Stimulated activated naive B cell treated with anti-CD40 and anti-IgM and Interleukin-4, amounts not matched to agents 10 μg/mL and 1 μg/mL and 100 μg/mL, for 72 hours (primary cell): ENCODE results near the gene RAP1GAP2.
"Not testable (repeated sequence)": the region's sequence is repeated elsewhere in the genome, so short reads cannot be mapped to it uniquely, and the experiment has no call there.

Experiments
- ATAC-seq, 2 donors: fragments of 150-1000 bp; cut with Tn5 transposase; replicated peaks; 2 replicates each; pipeline ENCODE4 v1.10.0; 2021; ENCODE audit warnings: moderate library complexity in 1 of 2
- DNase-seq: peaks from one replicate; pipeline ENCODE4 v3.0.0; 2021
- H3K27ac Mint-ChIP-seq: one replicate; pipeline ENCODE4 v1.8.0; 2022; ENCODE audit warnings: mild to moderate bottlenecking, mixed read lengths
- H3K27me3 Mint-ChIP-seq, 2 donors: one replicate each; pipeline ENCODE4 v1.8.0; 2022; ENCODE audit warnings: mixed read lengths in 2 of 2
- H3K36me3 Mint-ChIP-seq, 2 donors: one replicate each; pipeline ENCODE4 v1.8.0; 2022; ENCODE audit warnings: mixed read lengths in 2 of 2, mild to moderate bottlenecking in 1 of 2
- H3K4me1 Mint-ChIP-seq, 2 donors: one replicate each; pipeline ENCODE4 v1.8.0; 2022; ENCODE audit warnings: mixed read lengths in 2 of 2, mild to moderate bottlenecking in 1 of 2
- H3K4me3 Mint-ChIP-seq, 2 donors: one replicate each; pipeline ENCODE4 v1.8.0; 2022; ENCODE audit warnings: mild to moderate bottlenecking in 2 of 2, mixed read lengths in 2 of 2, moderate library complexity in 1 of 2
- H3K9me3 Mint-ChIP-seq, 2 donors: one replicate each; pipeline ENCODE4 v1.8.0; 2022; ENCODE audit warnings: mixed read lengths in 2 of 2, mild to moderate bottlenecking in 1 of 2

RAP1GAP2 gene

GRCh38 chr17:2814481-2815341 is 18.5 kb downstream of the RAP1GAP2 start:
- DNase-seq (peak; percentile 67), ATAC-seq (peak; percentile 85 to 89)
- Mint-ChIP-seq H3K27ac (no peak overlapping the region), H3K27me3 (no peaks in the 10 kb centered on the region), H3K9me3 (no peaks in the 10 kb centered on the region), H3K4me1 (peaks cover 16 to 61% of the 10 kb centered on the region in 2 donors), H3K36me3 (no peaks in the 10 kb centered on the region), H3K4me3 (peak overlapping the region; percentile 32 to 64)

- DNase-seq (no peak), ATAC-seq (no peak)
- Mint-ChIP-seq H3K27ac (no peak overlapping the region), H3K9me3 (no peaks in the 10 kb centered on the region), H3K4me3 (no peak overlapping the region), H3K27me3 (no peaks in the 10 kb centered on the region), H3K36me3 (no peaks in the 10 kb centered on the region), H3K4me1 (peaks cover 15 to 64% of the 10 kb centered on the region in 2 donors)
Observed at GRCh38 chr17:2815781-2816185, 19.5 kb downstream of the RAP1GAP2 start.

- DNase-seq (no peak), ATAC-seq (peak in 1 of 2 donors; percentile 47)
- Mint-ChIP-seq H3K27me3 (no peaks in the 10 kb centered on the region), H3K36me3 (no peaks in the 10 kb centered on the region), H3K27ac (no peak overlapping the region), H3K9me3 (no peaks in the 10 kb centered on the region), H3K4me1 (peaks cover 10 to 58% of the 10 kb centered on the region in 2 donors), H3K4me3 (no peak overlapping the region)
Observed at GRCh38 chr17:2816688-2817087, 20.4 kb downstream of the RAP1GAP2 start.

GRCh38 chr17:2819294-2819693 is 23.1 kb downstream of the RAP1GAP2 start:
- DNase-seq, H3K27ac Mint-ChIP-seq, H3K4me3 Mint-ChIP-seq, H3K9me3 Mint-ChIP-seq, H3K36me3 Mint-ChIP-seq, ATAC-seq, H3K27me3 Mint-ChIP-seq: not testable (repeated sequence)
- H3K4me1 Mint-ChIP-seq, result peaks cover 11 to 55% of the 10 kb centered on the region in 2 donors

- Mint-ChIP-seq H3K36me3 (no peaks in the 10 kb centered on the region), H3K9me3 (no peaks in the 10 kb centered on the region), H3K4me3 (no peak overlapping the region), H3K27me3 (peaks cover 6 to 9% of the 10 kb centered on the region in 2 donors), H3K27ac (no peak overlapping the region), H3K4me1 (peaks cover 11 to 52% of the 10 kb centered on the region in 2 donors)
- DNase-seq (no peak), ATAC-seq (no peak)
Observed at GRCh38 chr17:2819921-2820501, 23.8 kb downstream of the RAP1GAP2 start.

- no peak for ATAC-seq
- no peak for DNase-seq
- Mint-ChIP-seq H3K4me3 (no peak overlapping the region), H3K27ac (no peak overlapping the region), H3K4me1 (peaks cover 21 to 51% of the 10 kb centered on the region in 2 donors), H3K9me3 (peaks cover 0 to 1% of the 10 kb centered on the region in 2 donors), H3K27me3 (peaks cover 21 to 27% of the 10 kb centered on the region in 2 donors), H3K36me3 (peaks cover 0 to 3% of the 10 kb centered on the region in 2 donors)
Observed at GRCh38 chr17:2821868-2822267, 25.6 kb downstream of the RAP1GAP2 start.

GRCh38 chr17:2822358-2822757 is 26.1 kb downstream of the RAP1GAP2 start:
- Mint-ChIP-seq H3K27ac (no peak overlapping the region), H3K9me3 (peaks cover 0 to 1% of the 10 kb centered on the region in 2 donors), H3K36me3 (peaks cover 0 to 3% of the 10 kb centered on the region in 2 donors), H3K4me3 (no peak overlapping the region), H3K4me1 (peaks cover 25 to 55% of the 10 kb centered on the region in 2 donors), H3K27me3 (peaks cover 25 to 31% of the 10 kb centered on the region in 2 donors)
- DNase-seq, result no peak
- no peak for ATAC-seq

GRCh38 chr17:2825253-2825970 is 29.2 kb downstream of the RAP1GAP2 start:
- peaks cover 0 to 3% of the 10 kb centered on the region in 2 donors for H3K36me3 Mint-ChIP-seq
- no peak for DNase-seq
- peaks cover 36 to 38% of the 10 kb centered on the region in 2 donors for H3K27me3 Mint-ChIP-seq
- H3K4me1 Mint-ChIP-seq, result peaks cover 33 to 58% of the 10 kb centered on the region in 2 donors
- ATAC-seq, result peak in 1 of 2 donors; percentile 22
- H3K9me3 Mint-ChIP-seq, result peaks cover 0 to 1% of the 10 kb centered on the region in 2 donors
- H3K4me3 Mint-ChIP-seq, result no peak overlapping the region
- H3K27ac Mint-ChIP-seq, result peak overlapping the region; percentile 31

- peak overlapping the region; percentile 3 to 59 for H3K4me3 Mint-ChIP-seq
Observed at GRCh38 chr17:2828397-2829038, 32.3 kb downstream of the RAP1GAP2 start.

GRCh38 chr17:2830678-2831077 is 34.4 kb downstream of the RAP1GAP2 start:
- peaks cover 0 to under 1% of the 10 kb centered on the region in 2 donors for H3K9me3 Mint-ChIP-seq
- no peak overlapping the region for H3K4me3 Mint-ChIP-seq
- H3K27me3 Mint-ChIP-seq, result peaks cover 30 to 41% of the 10 kb centered on the region in 2 donors
- DNase-seq, result no peak
- no peak for ATAC-seq
- H3K27ac Mint-ChIP-seq, result no peak overlapping the region
- peaks cover 20 to 32% of the 10 kb centered on the region in 2 donors for H3K4me1 Mint-ChIP-seq
- peaks cover 0 to 2% of the 10 kb centered on the region in 2 donors for H3K36me3 Mint-ChIP-seq

More at GRCh38 chr17:2828397-2829038, 32.3 kb downstream of the RAP1GAP2 start:
- DNase-seq (peak; percentile 64), ATAC-seq (peak; percentile 84 to 89)
- Mint-ChIP-seq H3K9me3 (peaks cover 0 to 1% of the 10 kb centered on the region in 2 donors), H3K27me3 (peaks cover 33 to 47% of the 10 kb centered on the region in 2 donors), H3K4me1 (peaks cover 27 to 43% of the 10 kb centered on the region in 2 donors), H3K36me3 (peaks cover 0 to 3% of the 10 kb centered on the region in 2 donors), H3K27ac (no peak overlapping the region)

- Mint-ChIP-seq H3K4me3 (no peak overlapping the region), H3K36me3 (peaks cover 1 to 3% of the 10 kb centered on the region in 2 donors), H3K9me3 (no peaks in the 10 kb centered on the region), H3K27ac (no peak overlapping the region), H3K27me3 (peaks cover 22 to 44% of the 10 kb centered on the region in 2 donors), H3K4me1 (peaks cover 6 to 26% of the 10 kb centered on the region in 2 donors)
- ATAC-seq (no peak), DNase-seq (no peak)
Observed at GRCh38 chr17:2835780-2836179, 39.5 kb downstream of the RAP1GAP2 start.

- Mint-ChIP-seq H3K27ac (no peak overlapping the region), H3K27me3 (peaks cover 26 to 43% of the 10 kb centered on the region in 2 donors), H3K36me3 (peaks cover 1 to 3% of the 10 kb centered on the region in 2 donors), H3K4me3 (peak overlapping the region in 1 of 2 donors; percentile 16), H3K9me3 (no peaks in the 10 kb centered on the region), H3K4me1 (peaks cover 6 to 26% of the 10 kb centered on the region in 2 donors)
- DNase-seq, result peak; percentile 84
- ATAC-seq, result peak; percentile 100
Observed at GRCh38 chr17:2837147-2837561, 40.9 kb downstream of the RAP1GAP2 start.

- ATAC-seq, result no peak
- Mint-ChIP-seq H3K9me3 (no peaks in the 10 kb centered on the region), H3K4me1 (peaks cover 4 to 20% of the 10 kb centered on the region in 2 donors), H3K27ac (no peak overlapping the region), H3K4me3 (no peak overlapping the region), H3K27me3 (peaks cover 38 to 66% of the 10 kb centered on the region in 2 donors), H3K36me3 (peaks cover 0 to 3% of the 10 kb centered on the region in 2 donors)
- no peak for DNase-seq
Observed at GRCh38 chr17:2841606-2842005, 45.4 kb downstream of the RAP1GAP2 start.
